IPS-18a (cell line): ENCODE data around the gene CYTH4.

Experiments
- H3K27ac ChIP-seq: one replicate; pipeline ENCODE4 v1.5.1; 2013; ENCODE audit warnings: low read length
- H3K27me3 ChIP-seq: one replicate; pipeline ENCODE4 v1.6.1; 2013; ENCODE audit warnings: mild to moderate bottlenecking, low read length; ENCODE audit not compliant: control insufficient read depth, insufficient read depth
- H3K36me3 ChIP-seq: one replicate; pipeline ENCODE4 v1.6.1; 2013; ENCODE audit warnings: low read depth, low read length; ENCODE audit not compliant: control insufficient read depth
- H3K4me1 ChIP-seq: one replicate; pipeline ENCODE4 v1.6.1; 2013; ENCODE audit warnings: low read depth, low read length; ENCODE audit not compliant: control insufficient read depth
- H3K4me3 ChIP-seq: one replicate; pipeline ENCODE4 v1.5.1; 2013; ENCODE audit warnings: low read length
- H3K9ac ChIP-seq: one replicate; pipeline ENCODE4 v1.6.1; 2013; ENCODE audit warnings: mild to moderate bottlenecking, low read length, moderate library complexity
- H3K9me3 ChIP-seq: one replicate; pipeline ENCODE4 v1.6.1; 2013; ENCODE audit warnings: low read depth, low read length; ENCODE audit not compliant: control insufficient read depth

Gene CYTH4

DNA sequence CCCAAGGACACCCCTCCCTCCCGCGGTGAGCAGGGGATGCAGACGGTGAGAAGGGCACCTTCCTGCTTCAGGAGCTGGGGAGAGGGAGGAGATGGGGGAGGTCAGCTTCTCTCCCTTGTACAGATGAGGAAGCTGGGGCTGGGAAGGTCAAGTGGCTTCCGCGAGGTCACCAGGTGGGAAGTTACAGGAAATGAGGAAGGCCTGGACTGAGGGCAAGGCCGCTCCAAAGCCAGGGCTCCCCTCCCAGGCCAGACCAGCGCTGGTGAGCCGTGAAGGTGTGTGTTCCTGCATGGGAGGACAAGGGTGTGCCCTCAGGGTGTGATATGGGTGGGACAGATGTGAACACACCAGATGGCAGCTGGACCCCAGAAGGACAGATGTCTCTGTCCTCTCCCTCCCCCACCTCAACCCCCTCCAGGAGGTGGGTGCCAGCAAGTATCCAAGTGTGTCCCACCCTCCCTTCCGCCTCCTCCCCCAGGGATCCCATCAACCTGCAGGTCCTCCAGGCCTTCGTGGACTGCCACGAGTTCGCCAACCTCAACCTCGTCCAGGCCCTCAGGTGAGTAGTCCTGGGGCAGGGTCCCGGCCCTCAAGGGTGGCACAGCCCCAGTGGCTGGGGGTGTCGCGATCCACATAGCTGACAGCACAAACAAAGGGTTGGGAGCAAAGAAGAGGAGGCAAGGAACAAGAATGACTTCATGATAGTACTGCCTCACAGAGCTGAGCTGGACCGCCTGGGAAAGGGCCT is 16.6 kb downstream of the CYTH4 start:
- Histone ChIP-seq H3K27me3 (peaks cover 19% of the 10 kb centered on the region), H3K4me3 (no peak overlapping the region), H3K9ac (no peak overlapping the region), H3K36me3 (no peaks in the 10 kb centered on the region), H3K27ac (no peak overlapping the region), H3K9me3 (no peaks in the 10 kb centered on the region), H3K4me1 (peaks cover 5% of the 10 kb centered on the region)

DNA sequence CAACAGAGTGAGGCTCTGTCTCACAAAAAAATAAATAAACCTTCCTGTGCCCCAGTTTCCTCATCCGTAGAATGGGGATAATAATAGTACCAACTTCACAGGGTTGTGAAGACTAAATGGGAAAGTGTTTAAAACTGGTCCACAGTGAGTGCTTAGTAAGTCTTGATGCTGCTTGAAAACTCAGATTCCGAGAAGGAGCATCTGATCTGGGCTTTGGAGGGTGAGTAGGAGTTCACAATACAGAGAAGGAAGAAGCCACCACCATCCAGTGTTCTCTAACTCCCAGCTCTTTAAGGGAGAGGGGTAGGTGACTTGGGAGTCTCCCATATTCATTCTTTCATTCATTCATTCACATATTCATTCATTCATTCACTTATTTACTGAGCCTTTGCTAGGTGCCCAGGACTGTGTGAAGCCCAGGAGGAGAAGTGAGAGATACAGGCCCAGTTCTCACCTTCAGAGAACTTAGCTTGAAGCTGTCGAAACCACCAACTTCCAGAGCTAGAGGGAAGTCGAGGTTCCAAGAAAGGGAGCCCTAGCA is 17.7 kb downstream of the CYTH4 start:
- H3K4me1 ChIP-seq: peaks cover 13% of the 10 kb centered on the region
- no peaks in the 10 kb centered on the region for H3K36me3 ChIP-seq
- H3K4me3 ChIP-seq: no peak overlapping the region
- no peak overlapping the region for H3K9ac ChIP-seq
- no peak overlapping the region for H3K27ac ChIP-seq
- H3K27me3 ChIP-seq: peaks cover 27% of the 10 kb centered on the region
- no peaks in the 10 kb centered on the region for H3K9me3 ChIP-seq

DNA sequence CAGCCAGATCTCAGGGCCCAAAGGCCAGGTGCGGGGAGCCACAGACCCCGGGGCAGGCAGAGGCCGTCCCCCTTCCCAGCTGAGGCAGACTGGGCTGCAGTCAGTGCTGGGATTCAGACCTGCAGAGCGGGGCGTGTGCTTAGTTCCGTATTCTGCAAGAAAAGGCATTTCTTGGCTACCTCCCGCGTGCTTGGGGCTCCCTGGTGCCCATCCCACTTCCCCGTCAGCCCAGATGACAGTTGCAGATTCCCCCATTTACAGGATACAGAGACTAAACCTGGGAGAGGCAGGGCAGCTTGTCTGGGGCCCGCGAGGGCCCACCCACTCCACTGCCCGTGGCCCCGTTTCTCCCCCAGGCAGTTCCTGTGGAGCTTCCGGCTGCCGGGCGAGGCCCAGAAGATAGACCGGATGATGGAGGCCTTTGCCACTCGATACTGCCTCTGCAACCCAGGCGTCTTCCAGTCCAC is 18.3 kb downstream of the CYTH4 start:
- H3K9me3 ChIP-seq: no peaks in the 10 kb centered on the region
- peaks cover 27% of the 10 kb centered on the region for H3K27me3 ChIP-seq
- no peaks in the 10 kb centered on the region for H3K36me3 ChIP-seq
- H3K4me1 ChIP-seq: peaks cover 18% of the 10 kb centered on the region
- no peak overlapping the region for H3K27ac ChIP-seq
- H3K9ac ChIP-seq: no peak overlapping the region
- no peak overlapping the region for H3K4me3 ChIP-seq

DNA sequence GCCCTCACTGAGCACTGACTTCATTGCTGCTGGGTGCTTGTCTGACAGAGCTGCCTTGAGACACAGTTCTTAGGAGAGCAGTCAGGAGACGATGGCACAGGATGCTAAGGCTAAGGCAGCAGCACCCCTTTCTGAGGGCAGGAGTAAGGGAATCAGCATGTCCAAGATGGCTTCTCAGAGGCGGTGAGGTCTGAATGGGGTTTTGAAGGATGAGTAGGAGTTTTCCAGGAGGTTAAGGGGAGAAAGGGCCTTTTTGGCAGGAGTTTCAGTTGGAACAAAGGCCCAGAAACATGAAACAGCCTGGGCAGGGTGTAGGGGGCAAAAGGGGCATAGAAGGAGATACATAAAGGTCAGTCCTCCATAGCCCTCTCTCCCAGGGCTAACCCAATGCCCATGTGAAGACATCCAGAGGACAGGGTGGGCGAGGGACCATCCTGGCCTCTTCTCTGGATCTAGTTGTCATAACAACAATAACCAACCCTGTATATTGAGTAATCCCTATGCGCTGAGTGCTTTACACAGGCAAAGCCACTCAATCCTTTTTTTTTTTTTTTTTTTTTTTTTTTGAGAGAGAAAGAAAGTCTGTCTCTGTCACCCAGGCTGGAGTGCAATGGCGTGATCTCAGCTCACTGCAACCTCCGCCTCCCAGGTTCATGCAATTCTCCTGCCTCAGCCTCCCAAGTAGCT is 19.0 kb downstream of the CYTH4 start:
- no peak overlapping the region for H3K9ac ChIP-seq
- H3K36me3 ChIP-seq: no peaks in the 10 kb centered on the region
- H3K4me3 ChIP-seq: no peak overlapping the region
- H3K27me3 ChIP-seq: peaks cover 27% of the 10 kb centered on the region
- H3K4me1 ChIP-seq: peaks cover 19% of the 10 kb centered on the region
- no peaks in the 10 kb centered on the region for H3K9me3 ChIP-seq
- H3K27ac ChIP-seq: no peak overlapping the region

DNA sequence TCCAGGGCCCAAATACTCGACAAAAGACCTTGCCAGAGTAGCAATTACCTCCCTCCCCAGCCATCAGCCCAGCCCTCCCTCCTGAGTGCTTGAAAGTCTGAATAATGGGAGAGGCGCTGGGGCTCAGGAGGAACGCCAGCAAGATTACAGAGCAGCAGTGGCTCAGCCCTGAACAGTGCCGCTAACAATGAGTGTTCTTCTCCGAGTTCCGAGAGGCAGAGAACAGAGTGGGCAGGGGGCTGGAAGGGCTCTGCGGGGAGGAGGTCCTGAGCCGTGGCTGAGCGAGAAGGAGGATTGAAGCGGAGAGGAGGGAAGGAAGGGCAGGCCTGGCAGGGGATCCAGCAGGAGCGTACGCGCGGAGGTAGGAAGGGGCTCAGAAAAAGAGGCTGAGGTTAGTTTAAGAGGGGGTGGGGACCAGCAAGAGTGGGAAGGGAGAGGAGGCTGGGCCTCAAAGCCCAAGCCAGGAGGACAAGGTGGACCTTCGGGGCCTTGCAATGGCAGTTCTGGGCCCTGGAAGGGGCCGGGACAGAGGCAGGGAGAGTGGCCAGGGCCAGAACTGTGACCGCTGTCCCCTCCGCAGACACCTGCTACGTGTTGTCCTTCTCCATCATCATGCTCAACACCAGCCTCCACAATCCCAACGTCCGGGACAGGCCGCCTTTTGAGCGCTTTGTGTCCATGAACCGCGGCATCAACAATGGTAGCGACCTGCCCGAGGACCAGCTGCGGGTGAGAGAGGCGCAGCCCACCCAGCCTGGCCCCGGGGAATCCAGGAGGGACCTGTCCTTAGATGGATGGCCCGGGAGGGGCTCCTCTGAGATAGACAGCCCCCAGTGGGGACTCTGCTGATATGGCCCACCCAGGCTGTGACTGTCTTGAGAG is 20.6 kb downstream of the CYTH4 start:
- no peak overlapping the region for H3K9ac ChIP-seq

DNA sequence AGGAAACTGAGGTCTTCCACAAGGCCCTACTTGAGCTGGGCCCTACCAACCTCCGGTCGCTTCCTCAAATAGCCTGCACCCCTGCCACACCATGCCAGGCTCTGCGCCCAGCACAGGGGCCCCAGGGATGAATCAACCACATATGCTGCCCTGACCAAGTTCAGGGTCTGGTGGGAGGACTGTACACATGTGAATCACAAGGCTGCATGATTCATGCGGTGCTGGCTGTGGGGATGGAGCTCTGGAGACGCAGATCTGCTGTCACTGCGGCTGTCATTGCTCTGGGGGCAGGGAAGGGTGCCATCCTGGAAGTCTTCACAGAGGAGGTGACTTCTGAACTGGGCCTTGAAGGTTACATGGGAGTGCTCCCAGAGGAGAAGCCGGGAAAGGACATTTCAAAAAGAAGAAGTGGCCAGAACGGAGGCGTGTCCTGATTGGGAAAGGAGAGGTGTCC is 21.5 kb downstream of the CYTH4 start:
- Histone ChIP-seq H3K9me3 (no peaks in the 10 kb centered on the region), H3K9ac (no peak overlapping the region), H3K4me3 (no peak overlapping the region), H3K36me3 (no peaks in the 10 kb centered on the region), H3K27me3 (peaks cover 27% of the 10 kb centered on the region), H3K27ac (no peak overlapping the region), H3K4me1 (peaks cover 28% of the 10 kb centered on the region)

More for the DNA sequence above, 20.6 kb downstream of the CYTH4 start:
- Histone ChIP-seq H3K36me3 (no peaks in the 10 kb centered on the region), H3K9me3 (no peaks in the 10 kb centered on the region), H3K4me3 (no peak overlapping the region), H3K27me3 (peaks cover 27% of the 10 kb centered on the region), H3K4me1 (peaks cover 28% of the 10 kb centered on the region), H3K27ac (no peak overlapping the region)

DNA sequence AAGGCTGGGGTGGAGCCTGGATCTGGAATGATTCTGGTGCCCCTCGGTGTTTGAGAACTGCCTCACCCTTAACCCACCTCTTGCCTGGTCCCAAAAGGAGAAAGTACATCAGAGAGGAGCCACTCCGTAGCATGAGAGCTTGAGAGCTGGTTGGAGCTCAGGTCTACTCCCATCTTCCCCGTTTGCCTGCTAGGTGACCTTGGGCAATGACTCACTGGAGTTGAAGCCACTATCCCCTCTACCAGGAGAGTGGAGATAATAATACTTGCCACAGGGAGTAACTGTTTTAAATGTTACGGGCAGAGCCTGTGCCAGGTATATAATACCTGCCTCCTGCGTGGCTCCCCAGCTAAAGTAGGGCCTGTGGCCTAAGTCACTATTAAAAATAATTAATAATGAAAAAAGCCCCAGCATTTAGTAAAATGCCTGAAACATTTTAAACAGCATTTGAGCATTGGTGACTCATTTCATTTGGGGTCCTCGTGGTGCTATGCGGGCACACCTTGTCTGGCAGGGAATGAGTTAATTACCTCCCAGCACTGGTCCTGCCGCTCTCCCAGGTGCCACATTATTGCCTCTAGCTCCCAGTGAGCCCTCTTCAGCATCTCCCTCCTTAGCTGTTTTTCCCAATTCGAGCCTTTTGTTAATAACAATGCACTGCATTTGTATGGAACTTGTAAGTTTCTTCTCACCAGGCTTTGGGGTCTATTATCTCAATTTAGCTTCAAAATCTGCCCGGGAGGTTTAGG is 22.5 kb downstream of the CYTH4 start:
- peaks cover 27% of the 10 kb centered on the region for H3K27me3 ChIP-seq

DNA sequence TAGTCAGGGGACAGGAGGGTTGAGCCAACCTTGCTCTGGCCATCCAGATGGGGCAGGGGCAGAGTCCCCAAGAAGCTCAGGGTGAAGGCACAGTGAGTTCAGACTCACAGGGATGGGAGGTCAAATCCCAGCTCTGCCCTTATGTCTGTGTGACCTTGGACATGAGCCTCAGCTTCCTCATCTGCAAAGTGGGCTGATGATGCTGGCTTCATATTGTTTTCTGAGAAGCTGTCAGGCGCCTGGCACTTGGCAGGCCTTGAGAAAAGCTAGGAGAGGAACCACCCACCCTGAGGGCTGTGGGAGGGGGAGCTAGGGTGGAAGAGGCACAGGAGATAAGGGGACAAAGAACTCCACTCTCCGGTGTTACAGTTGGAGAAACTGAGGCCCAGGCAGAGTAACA is 23.6 kb downstream of the CYTH4 start:
- peaks cover 27% of the 10 kb centered on the region for H3K27me3 ChIP-seq
- H3K9me3 ChIP-seq: no peaks in the 10 kb centered on the region
- H3K27ac ChIP-seq: no peak overlapping the region
- H3K9ac ChIP-seq: no peak overlapping the region
- H3K36me3 ChIP-seq: no peaks in the 10 kb centered on the region
- no peak overlapping the region for H3K4me3 ChIP-seq
- peaks cover 30% of the 10 kb centered on the region for H3K4me1 ChIP-seq

More for the DNA sequence above, 22.5 kb downstream of the CYTH4 start:
- Histone ChIP-seq H3K4me3 (no peak overlapping the region), H3K4me1 (peaks cover 28% of the 10 kb centered on the region), H3K9ac (no peak overlapping the region), H3K27ac (no peak overlapping the region), H3K9me3 (no peaks in the 10 kb centered on the region), H3K36me3 (no peaks in the 10 kb centered on the region)

DNA sequence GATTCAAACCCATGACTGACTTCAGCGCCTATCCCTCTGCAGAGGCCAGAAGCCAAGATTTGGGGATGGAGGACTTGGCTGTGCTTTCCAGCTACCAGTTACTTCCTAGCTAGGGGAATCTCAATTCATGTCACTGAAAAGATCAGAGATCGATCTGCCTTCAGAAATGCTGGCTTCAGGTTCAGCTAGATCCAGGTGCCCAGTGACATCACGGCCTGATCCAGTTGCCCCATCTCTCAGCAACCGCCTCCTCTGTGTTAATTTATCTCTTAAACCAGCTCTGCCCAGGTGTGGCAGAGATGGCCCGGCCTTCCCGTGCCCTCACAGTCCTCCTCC is 24.2 kb downstream of the CYTH4 start:
- Histone ChIP-seq H3K4me3 (no peak overlapping the region), H3K36me3 (no peaks in the 10 kb centered on the region), H3K27me3 (peaks cover 27% of the 10 kb centered on the region), H3K4me1 (peaks cover 30% of the 10 kb centered on the region), H3K27ac (no peak overlapping the region), H3K9me3 (no peaks in the 10 kb centered on the region), H3K9ac (no peak overlapping the region)

DNA sequence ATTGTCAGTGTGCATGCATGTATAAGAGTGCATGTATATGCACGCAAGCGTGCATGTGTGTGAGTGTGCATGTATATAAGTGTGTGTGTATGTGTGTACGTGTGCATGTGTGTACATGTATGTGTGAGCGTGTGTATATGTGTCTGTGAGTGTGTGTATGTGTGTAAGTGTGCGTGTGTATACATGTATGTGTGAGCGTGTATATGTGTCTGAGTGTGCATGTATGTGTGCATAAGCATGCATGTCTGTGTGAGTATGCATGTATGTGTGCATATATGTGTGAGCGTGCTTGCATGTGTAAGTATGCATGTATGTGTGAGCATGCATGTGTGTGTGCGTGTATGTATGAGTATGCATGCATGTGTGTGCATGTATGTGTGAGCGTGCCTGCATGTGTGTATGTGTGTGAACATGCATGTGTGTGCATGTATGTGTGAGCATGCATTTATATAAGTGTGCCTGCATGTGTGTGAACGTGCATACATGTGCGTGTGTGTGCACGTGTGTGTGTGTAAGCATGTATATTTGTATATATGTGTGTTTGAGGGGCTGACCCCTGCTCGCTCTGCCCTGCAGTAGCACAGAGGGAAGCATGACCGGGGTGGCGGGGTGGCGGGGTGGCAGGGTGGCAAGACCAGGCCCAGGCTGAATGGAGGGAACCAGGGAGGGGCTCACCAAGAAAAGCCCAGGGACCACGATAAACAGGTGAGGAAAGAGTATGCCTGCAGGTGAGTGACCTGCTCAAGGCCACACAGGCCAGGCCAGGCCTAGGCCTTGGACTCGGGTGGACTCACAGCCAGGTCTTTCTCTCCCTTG is 26.3 kb downstream of the CYTH4 start:
- Histone ChIP-seq H3K4me1 (peaks cover 25% of the 10 kb centered on the region), H3K4me3 (no peak overlapping the region), H3K9me3 (no peaks in the 10 kb centered on the region), H3K27me3 (peaks cover 11% of the 10 kb centered on the region), H3K36me3 (no peaks in the 10 kb centered on the region), H3K9ac (no peak overlapping the region), H3K27ac (no peak overlapping the region)
